22Rv1 (cell line): ENCODE measurements around the gene MS4A10.
A peak's percentile ranks its signal among the peaks of the same experiment; 100 is the strongest.

Experiments
- H3K27ac ChIP-seq: fragments of 450-650 bp; 2 replicates; pipeline ENCODE4 v1.5.1; 2017
- ZFX ChIP-seq: fragments of 450-650 bp; IDR thresholded peaks from 2 replicates; pipeline ENCODE4 v1.6.1; 2017; ENCODE audit warnings: antibody characterized with exemption, borderline replicate concordance
- TF ChIP-seq, protein P1 (sequence below): fragments of 450-650 bp; IDR thresholded peaks from 2 replicates; pipeline ENCODE4 v1.5.1; 2017; ENCODE audit warnings: mild to moderate bottlenecking

The MS4A10 gene

DNA sequence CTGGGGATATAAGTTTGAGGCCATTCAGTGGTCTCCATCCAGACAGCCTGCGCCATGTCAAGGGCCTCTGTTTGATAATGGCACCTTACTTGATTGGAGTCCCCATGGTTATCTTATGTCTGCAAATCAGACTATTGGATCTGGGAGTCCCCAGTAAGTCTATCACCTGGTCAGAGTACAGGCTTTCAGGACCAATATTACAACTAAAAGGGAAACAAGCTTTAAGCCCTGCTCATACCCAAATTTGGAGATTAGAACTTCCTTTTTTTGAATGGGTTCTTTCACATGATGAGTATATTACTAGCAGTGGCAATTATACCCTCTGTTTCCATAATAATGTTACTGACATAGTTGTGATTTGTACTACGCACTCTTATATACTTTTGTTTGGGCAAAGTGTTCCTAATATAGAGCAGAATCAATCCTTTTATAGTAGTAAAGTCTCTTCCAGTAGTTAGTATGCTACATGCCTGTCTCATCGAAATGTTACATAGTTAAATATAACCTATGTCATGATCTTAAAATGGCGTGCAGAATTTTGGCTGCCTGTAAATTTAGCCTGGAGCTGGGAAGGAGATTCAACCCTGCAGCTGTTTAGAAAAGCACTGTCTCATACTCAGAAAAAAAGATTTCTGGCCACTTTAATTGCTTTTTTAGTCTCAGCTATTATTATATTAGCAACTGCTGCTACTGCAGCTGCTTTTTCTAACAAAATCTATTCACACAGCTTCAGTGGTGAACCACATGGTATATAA, 23.5 kb upstream of the MS4A10 start:
- no peak overlapping the region for H3K27ac ChIP-seq
- no peak for TF ChIP-seq ZFX
- TF ChIP-seq, protein P1, sequence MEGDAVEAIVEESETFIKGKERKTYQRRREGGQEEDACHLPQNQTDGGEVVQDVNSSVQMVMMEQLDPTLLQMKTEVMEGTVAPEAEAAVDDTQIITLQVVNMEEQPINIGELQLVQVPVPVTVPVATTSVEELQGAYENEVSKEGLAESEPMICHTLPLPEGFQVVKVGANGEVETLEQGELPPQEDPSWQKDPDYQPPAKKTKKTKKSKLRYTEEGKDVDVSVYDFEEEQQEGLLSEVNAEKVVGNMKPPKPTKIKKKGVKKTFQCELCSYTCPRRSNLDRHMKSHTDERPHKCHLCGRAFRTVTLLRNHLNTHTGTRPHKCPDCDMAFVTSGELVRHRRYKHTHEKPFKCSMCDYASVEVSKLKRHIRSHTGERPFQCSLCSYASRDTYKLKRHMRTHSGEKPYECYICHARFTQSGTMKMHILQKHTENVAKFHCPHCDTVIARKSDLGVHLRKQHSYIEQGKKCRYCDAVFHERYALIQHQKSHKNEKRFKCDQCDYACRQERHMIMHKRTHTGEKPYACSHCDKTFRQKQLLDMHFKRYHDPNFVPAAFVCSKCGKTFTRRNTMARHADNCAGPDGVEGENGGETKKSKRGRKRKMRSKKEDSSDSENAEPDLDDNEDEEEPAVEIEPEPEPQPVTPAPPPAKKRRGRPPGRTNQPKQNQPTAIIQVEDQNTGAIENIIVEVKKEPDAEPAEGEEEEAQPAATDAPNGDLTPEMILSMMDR = no peak

DNA sequence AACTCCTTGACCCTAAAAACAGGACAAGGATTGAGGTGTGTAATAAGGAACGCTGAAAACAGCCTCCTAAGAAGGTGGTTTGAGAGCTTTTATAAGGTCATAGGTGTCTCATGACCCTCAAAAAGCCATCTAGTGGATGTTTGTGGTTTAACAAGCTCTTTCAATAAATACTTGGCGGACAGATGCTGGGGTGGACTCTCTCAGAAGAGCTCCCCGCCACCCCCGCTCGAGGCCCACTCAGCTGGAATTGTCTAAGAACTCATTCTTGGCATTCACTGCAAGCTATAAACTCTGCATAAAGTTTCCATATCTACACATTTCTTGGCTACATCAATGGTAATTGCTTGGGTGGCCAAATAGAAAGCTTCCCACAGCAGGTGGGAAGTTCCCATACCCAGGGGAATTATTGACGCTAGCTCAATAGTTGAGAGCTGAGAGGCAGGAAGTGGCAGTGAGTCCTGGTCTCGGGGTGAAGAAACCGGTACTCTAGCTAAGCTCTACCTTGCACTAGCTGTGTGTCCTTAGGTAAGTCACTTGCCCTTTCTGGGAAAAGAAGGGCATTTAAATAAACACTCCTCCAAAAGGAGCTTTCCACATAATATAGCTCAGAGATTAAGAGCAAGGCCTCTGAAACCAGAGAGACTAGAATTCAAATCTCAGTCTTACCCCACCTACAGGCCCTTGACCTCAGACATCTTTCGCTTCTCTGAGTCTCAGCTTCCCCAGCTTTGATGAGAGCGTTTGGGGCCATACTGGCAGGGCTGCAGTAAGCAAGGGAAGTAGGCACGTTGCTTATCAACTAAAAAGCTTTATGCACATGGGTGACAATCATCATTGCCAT, 22.1 kb upstream of the MS4A10 start:
- no peak for TF ChIP-seq ZFX
- TF ChIP-seq, protein P1 = peak; percentile 40
- H3K27ac ChIP-seq = no peak overlapping the region

DNA sequence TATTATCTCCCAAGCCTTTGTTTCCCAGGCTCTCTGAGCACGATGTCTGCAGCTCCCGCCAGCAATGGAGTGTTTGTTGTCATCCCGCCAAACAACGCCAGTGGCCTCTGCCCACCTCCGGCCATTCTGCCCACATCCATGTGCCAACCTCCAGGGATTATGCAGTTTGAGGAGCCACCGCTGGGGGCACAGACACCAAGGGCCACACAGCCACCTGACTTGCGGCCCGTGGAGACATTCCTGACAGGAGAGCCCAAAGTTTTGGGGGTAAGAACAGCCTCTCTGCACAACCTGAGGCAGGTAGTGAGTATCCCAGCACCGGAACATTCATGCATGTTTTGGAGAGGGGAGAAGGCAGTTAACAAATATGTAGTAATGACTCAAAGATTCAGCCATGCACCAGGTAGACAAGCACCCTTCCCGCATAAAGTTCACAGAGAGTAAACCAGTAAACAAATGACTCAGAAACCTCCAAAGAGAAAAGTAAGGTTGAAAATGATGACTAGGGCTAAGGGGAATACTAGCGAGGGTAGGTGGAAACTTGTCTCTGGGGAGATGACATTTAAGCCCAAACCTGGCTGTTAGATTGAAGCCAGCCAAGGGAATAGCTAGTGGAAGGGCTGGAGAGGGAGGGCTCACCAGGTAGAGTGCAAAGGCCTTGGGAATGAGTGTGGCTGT, 21.3 kb upstream of the MS4A10 start:
- H3K27ac ChIP-seq = no peak overlapping the region

DNA sequence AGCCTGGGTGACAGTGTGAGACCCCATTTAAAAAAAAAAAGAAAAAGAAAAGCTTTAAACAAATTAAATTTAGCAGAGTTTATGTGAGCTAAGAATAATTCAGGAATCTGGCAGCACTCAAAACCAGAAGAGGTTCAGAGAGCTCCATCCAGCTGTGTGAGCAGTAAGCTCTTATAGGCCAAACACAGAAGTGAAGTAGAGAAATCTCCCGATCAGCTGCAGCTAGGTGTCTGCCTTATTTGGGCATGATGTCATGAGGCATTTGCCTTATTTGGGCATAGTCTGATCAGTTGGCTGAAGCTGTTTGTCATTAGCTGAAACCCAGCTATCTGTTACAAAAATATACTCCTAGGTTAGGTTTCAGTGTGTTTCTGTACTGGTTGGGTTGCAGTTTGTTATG, 20.3 kb upstream of the MS4A10 start:
- no peak overlapping the region for H3K27ac ChIP-seq
- TF ChIP-seq ZFX = no peak
- TF ChIP-seq, protein P1 = no peak

More for the DNA sequence above, 21.3 kb upstream of the MS4A10 start:
- TF ChIP-seq, protein P1 = peak; percentile 67
- TF ChIP-seq ZFX = no peak

DNA sequence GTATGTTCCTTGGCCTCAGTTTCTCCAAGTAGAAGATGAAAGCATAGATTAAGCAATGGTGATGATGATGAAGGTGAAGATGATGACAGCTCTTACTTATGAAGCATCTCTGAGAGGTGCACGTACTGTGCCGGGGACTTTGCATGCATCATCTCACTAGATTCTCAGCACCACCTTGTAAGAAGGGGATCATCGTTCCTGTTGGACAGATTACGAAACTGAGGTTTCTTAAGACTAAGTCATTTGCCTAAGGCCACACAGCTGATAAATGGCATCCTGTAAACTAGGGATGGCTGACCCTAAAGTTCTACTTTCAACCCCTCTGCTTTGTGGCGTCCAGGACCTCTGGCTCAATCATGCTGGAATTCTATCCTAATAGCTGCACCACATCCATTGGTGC, 19.8 kb upstream of the MS4A10 start:
- TF ChIP-seq, protein P1 = no peak
- TF ChIP-seq ZFX = no peak
- H3K27ac ChIP-seq = no peak overlapping the region

DNA sequence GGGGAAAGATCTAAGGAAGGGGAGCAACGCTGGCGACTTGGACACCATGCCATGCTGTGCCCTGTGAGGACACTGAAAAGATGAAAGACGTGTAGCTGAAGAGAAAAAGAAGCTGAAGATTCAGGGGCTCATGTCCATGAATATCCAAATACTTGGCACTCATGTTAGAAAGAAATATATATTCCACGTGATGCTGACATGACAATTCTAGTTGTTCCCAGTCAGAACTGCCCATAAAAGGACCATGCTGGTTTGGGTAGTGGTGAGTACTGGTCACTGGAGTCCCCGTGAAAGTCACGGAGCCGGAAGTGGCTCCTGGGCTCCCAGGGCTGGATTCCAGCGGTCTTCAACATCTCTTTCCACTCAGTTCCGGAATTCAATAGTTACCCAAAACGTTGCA, 18.6 kb upstream of the MS4A10 start:
- H3K27ac ChIP-seq = no peak overlapping the region
- TF ChIP-seq ZFX = no peak
- TF ChIP-seq, protein P1 = no peak
